ENCODE measurements around the gene LCN1.

DNA sequence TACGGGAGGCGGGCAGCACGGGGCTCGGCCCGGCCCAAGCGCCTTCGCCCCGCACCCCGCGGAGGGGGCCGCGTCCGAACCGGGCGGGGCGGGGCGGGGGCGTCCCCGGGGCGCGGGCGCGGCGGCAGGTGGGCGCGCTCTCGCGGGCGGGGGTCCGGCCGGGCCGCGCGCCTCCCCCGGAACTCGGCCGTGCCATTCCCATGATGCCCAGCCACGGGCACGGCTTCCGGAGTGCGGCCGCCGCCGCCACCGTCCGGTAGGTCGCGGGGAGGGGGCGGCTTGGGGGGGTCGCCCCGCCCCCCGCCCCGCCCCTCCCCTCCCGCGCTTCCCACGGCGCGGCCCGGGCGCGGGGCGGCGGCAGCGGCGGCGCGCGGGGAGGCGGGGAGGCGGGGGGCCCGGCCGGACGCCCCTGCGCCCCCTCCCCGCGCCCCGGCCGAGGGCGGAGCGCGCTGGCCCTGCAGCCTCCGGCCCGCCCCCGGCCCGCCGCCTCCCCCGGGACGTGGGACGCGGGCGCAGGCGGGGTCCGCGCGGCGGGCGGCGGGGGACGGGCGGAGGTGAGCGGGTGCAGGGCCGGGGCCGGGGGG, 41.7 kb upstream of the LCN1 start, which contains the start of gene PPP1R26:
- TF ChIP-seq, protein P1, sequence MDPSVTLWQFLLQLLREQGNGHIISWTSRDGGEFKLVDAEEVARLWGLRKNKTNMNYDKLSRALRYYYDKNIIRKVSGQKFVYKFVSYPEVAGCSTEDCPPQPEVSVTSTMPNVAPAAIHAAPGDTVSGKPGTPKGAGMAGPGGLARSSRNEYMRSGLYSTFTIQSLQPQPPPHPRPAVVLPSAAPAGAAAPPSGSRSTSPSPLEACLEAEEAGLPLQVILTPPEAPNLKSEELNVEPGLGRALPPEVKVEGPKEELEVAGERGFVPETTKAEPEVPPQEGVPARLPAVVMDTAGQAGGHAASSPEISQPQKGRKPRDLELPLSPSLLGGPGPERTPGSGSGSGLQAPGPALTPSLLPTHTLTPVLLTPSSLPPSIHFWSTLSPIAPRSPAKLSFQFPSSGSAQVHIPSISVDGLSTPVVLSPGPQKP (IDR thresholded peaks at IDR 0.05; ENCODE audit: borderline replicate concordance, low read depth, low read length), result no peak
- TF ChIP-seq POLR2A (IDR thresholded peaks at IDR 0.05; ENCODE audit: low read depth, low read length) (no peak), RFX5 (IDR thresholded peaks at IDR 0.05; ENCODE audit: low read depth, low read length) (no peak), CEBPB (IDR thresholded peaks at IDR 0.05; ENCODE audit: low read depth, low read length) (no peak), BHLHE40 (IDR thresholded peaks at IDR 0.05; ENCODE audit: low read depth, low read length) (no peak), MAFK (IDR thresholded peaks at IDR 0.05; ENCODE audit: low read depth, low read length) (no peak), RAD21 (IDR thresholded peaks at IDR 0.05; ENCODE audit: low read length) (no peak), MXI1 (IDR thresholded peaks at IDR 0.05; ENCODE audit: borderline replicate concordance, low read depth, low read length) (no peak), CHD1 (IDR thresholded peaks at IDR 0.05; ENCODE audit: low read depth, low read length) (no peak), RCOR1 (IDR thresholded peaks at IDR 0.05; ENCODE audit: insufficient replicate concordance, low read length) (no peak), MAZ (IDR thresholded peaks at IDR 0.05; ENCODE audit: borderline replicate concordance, low read depth, low read length) (no peak), NFE2L2 (IDR thresholded peaks at IDR 0.05; ENCODE audit: low read depth, low read length) (no peak)
- TF ChIP-seq, protein P2, sequence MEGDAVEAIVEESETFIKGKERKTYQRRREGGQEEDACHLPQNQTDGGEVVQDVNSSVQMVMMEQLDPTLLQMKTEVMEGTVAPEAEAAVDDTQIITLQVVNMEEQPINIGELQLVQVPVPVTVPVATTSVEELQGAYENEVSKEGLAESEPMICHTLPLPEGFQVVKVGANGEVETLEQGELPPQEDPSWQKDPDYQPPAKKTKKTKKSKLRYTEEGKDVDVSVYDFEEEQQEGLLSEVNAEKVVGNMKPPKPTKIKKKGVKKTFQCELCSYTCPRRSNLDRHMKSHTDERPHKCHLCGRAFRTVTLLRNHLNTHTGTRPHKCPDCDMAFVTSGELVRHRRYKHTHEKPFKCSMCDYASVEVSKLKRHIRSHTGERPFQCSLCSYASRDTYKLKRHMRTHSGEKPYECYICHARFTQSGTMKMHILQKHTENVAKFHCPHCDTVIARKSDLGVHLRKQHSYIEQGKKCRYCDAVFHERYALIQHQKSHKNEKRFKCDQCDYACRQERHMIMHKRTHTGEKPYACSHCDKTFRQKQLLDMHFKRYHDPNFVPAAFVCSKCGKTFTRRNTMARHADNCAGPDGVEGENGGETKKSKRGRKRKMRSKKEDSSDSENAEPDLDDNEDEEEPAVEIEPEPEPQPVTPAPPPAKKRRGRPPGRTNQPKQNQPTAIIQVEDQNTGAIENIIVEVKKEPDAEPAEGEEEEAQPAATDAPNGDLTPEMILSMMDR (conservative IDR thresholded peaks at IDR 0.05; ENCODE audit: low read depth, low read length), result no peak
- TF ChIP-seq, protein P3, sequence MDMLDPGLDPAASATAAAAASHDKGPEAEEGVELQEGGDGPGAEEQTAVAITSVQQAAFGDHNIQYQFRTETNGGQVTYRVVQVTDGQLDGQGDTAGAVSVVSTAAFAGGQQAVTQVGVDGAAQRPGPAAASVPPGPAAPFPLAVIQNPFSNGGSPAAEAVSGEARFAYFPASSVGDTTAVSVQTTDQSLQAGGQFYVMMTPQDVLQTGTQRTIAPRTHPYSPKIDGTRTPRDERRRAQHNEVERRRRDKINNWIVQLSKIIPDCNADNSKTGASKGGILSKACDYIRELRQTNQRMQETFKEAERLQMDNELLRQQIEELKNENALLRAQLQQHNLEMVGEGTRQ (IDR thresholded peaks at IDR 0.05; ENCODE audit: low read depth, low read length), result no peak

Measured in IMR-90 (cell line).